Right atrium auricular region (tissue), 2 donors: ENCODE data around the gene CALML6. TPM values are rescaled to one million over a fixed set of nuclear protein-coding genes. Genes with fewer than 3 reads are reported as not detected.

Experiments
- DNase-seq: peaks from one replicate; pipeline ENCODE4 v3.0.0-alpha.2; 2019; ENCODE audit warnings: low spot score
- H3K27ac ChIP-seq, 2 donors: fragments of 200-600 bp; sonication (generic); 1 replicate in 1 of 2; 2 replicates in 1 of 2; pipeline ENCODE4 v1.5.1; 2016 to 2019
- H3K27me3 ChIP-seq, 2 donors: fragments of 200-600 bp; sonication (generic); one replicate each; pipeline versions ENCODE4 v1.5.1 to v1.6.0; 2017 to 2019
- H3K36me3 ChIP-seq: fragments of 200-600 bp; sonication (generic); one replicate; pipeline ENCODE4 v1.5.1; 2016
- H3K4me1 ChIP-seq, 2 donors: fragments of 200-600 bp; sonication (generic); one replicate each; pipeline versions ENCODE4 v1.5.1 to v1.6.0; 2017 to 2019
- H3K4me3 ChIP-seq, 2 donors: fragments of 200-600 bp; sonication (generic); 1 replicate in 1 of 2; 2 replicates in 1 of 2; pipeline ENCODE4 v1.5.1; 2017 to 2019; ENCODE audit warnings: mild to moderate bottlenecking in 1 of 2, moderate library complexity in 1 of 2
- H3K9me3 ChIP-seq, 2 donors: fragments of 200-600 bp; sonication (generic); one replicate each; pipeline ENCODE4 v1.5.1; 2019
- total RNA-seq, 2 donors: library from RNA; depleted of rRNA; stranded (reverse); fragments of >200 nt; gene quantifications; one replicate each; pipeline ENCODE4 v1.1.0, GENCODE V29; 2016
- TF ChIP-seq, protein P1 (sequence below), 2 donors: fragments of 200-600 bp; sonication (generic); IDR thresholded peaks; one replicate each; pipeline ENCODE4 v1.5.1; 2019; ENCODE audit warnings: antibody characterized with exemption in 2 of 2

Gene CALML6
- total RNA-seq, 2 donors from 2014 or later = not detected

DNA sequence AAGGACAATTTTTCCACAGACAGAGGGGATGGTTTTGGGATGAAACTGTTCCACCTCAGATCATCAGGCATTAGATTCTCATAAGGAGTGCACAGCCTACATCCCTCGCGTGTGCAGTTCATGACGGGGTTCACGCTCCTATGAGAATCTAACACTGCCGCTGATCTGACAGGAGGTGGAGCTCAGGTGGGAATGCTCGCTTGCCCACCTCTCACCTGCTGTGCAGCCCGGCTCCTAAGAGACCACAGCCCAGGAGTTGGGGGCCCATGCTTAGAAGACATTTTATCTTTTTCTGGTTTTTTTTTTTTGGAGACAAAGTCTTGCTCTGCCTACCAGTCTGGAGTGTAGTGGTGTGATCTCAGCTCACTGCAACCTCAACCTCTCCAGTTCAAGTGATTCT lies 40.2 kb upstream of the CALML6 start:
- Histone ChIP-seq H3K4me3 (no peak overlapping the region), H3K27me3 (no peaks in the 10 kb centered on the region), H3K4me1 (peaks cover 0 to 79% of the 10 kb centered on the region in 2 donors), H3K27ac (no peak overlapping the region), H3K36me3 (no peaks in the 10 kb centered on the region), H3K9me3 (no peaks in the 10 kb centered on the region)
- no peak for DNase-seq
- TF ChIP-seq, protein P1, sequence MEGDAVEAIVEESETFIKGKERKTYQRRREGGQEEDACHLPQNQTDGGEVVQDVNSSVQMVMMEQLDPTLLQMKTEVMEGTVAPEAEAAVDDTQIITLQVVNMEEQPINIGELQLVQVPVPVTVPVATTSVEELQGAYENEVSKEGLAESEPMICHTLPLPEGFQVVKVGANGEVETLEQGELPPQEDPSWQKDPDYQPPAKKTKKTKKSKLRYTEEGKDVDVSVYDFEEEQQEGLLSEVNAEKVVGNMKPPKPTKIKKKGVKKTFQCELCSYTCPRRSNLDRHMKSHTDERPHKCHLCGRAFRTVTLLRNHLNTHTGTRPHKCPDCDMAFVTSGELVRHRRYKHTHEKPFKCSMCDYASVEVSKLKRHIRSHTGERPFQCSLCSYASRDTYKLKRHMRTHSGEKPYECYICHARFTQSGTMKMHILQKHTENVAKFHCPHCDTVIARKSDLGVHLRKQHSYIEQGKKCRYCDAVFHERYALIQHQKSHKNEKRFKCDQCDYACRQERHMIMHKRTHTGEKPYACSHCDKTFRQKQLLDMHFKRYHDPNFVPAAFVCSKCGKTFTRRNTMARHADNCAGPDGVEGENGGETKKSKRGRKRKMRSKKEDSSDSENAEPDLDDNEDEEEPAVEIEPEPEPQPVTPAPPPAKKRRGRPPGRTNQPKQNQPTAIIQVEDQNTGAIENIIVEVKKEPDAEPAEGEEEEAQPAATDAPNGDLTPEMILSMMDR (IDR thresholded peaks at IDR 0.05) = no peak

DNA sequence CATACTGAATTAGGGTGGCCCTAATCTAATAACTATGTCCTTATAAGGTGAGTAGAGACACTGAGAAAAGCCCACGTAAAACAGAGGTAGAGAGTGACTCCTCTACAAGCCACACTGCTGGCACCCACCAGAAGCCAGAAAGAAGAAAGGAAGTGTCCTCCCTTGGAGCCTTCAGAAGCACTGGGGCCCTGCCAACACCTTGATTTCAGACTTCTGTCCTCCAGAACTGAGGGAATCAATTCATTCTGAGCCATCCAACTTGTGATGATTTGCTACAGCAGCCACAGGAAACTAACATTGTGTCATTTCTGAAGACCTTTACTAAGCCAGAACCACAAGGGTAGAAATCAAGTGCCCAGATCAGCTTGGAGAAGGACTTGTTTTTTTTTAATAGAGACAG lies 39.1 kb upstream of the CALML6 start:
- Histone ChIP-seq H3K4me1 (peaks cover 0 to 86% of the 10 kb centered on the region in 2 donors), H3K36me3 (no peaks in the 10 kb centered on the region), H3K4me3 (no peak overlapping the region), H3K27ac (no peak overlapping the region), H3K9me3 (no peaks in the 10 kb centered on the region), H3K27me3 (no peaks in the 10 kb centered on the region)
- TF ChIP-seq, protein P1 (IDR thresholded peaks at IDR 0.05) = no peak
- no peak for DNase-seq

DNA sequence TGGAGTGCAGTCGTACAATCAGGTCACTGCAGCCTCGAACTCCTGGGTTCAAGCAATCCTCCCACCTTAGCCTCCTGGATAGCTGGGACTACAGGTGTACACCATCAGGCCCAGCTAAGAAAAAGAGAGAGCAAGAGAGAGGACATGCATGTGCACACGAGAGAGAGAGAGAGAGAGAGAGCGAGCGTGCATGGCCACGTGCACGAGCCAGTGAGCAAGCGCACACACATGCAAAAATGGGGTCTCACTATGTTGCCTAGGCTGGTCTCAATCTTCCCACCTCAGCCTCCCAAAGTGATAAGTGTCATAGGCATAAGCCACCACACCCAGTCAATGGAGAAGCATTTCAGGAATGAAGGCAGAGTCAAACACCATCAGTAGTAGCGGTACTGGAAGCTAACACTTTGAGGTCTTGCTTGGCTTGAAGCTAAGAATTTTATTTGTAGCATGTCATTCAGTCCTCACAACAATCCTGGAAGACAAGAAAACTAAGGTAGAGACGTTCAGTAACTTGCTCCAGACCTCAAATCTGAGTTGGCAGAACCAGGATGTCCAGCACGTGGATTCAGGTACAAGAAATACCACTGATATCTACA lies 38.6 kb upstream of the CALML6 start:
- DNase-seq = no peak
- H3K4me1 ChIP-seq = peaks cover 0 to 87% of the 10 kb centered on the region in 2 donors

DNA sequence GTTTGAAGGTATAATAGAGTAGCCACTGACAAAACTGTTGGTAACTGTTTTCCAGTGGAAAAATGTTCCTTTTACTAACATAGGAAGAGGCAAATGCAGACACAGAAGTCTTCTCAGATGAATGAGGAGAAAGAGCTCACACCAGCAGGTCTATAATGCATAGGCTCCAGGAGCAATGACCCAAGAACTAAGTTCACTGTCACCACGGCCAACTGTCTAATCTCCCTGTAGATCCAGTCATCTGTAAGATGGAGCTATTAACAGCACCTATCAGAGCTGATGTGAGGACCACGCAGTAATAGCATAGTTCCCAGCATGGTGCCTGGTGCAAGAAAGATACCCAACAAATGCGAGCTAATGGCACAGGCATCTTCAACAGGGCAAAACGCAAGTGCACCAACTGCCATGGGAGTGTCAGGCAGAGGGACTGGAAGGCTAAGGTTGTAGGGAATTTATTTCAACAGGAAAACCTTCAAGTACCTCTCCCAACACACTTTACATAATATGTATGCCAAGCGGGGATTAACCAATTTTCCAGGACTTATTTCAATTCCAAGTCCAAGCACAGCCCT lies 37.1 kb upstream of the CALML6 start:
- Histone ChIP-seq H3K27me3 (no peaks in the 10 kb centered on the region), H3K9me3 (no peaks in the 10 kb centered on the region), H3K27ac (no peak overlapping the region), H3K4me1 (peaks cover 0 to 87% of the 10 kb centered on the region in 2 donors), H3K4me3 (no peak overlapping the region), H3K36me3 (no peaks in the 10 kb centered on the region)
- no peak for DNase-seq
- TF ChIP-seq, protein P1 (IDR thresholded peaks at IDR 0.05) = no peak

More for the DNA sequence above, 38.6 kb upstream of the CALML6 start:
- H3K4me3 ChIP-seq = no peak overlapping the region
- TF ChIP-seq, protein P1 (IDR thresholded peaks at IDR 0.05) = no peak
- H3K9me3 ChIP-seq = no peaks in the 10 kb centered on the region
- no peak overlapping the region for H3K27ac ChIP-seq
- no peaks in the 10 kb centered on the region for H3K36me3 ChIP-seq
- H3K27me3 ChIP-seq = no peaks in the 10 kb centered on the region

DNA sequence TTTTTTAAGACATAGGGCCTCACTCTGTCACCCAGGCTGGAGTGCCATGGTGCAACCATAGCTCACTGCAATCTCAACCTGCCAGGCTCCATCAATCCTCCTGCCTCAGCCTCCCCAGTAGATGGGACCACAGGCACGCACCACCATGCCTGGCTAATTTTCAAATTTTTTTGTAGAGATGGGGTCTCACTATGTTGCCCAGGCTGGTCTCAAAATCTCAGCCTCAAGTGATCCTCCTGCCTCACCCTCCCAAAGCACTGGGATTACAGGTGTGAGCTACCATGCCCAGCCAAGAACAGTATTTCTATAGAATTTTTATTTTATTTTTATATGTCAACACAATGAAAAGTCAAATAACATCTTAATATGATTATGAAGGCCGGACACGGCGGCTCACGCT lies 35.1 kb upstream of the CALML6 start:
- H3K9me3 ChIP-seq = no peaks in the 10 kb centered on the region
- H3K4me1 ChIP-seq = peaks cover 0 to 89% of the 10 kb centered on the region in 2 donors
- no peak overlapping the region for H3K4me3 ChIP-seq
- H3K27ac ChIP-seq = no peak overlapping the region
- TF ChIP-seq, protein P1 (IDR thresholded peaks at IDR 0.05) = no peak
- no peaks in the 10 kb centered on the region for H3K27me3 ChIP-seq
- no peaks in the 10 kb centered on the region for H3K36me3 ChIP-seq
- DNase-seq = no peak
